C4-2B (cell line): ENCODE data around the gene NATD1.

Experiments used
- ZFX ChIP-seq: fragments of 450-650 bp; IDR thresholded peaks from 2 replicates; pipeline ENCODE4 v1.6.1; 2017
- TF ChIP-seq, protein P1 (sequence below): fragments of 450-650 bp; conservative IDR thresholded peaks from 2 replicates; pipeline ENCODE4 v1.5.1; 2017; ENCODE audit warnings: mild to moderate bottlenecking

DNA sequence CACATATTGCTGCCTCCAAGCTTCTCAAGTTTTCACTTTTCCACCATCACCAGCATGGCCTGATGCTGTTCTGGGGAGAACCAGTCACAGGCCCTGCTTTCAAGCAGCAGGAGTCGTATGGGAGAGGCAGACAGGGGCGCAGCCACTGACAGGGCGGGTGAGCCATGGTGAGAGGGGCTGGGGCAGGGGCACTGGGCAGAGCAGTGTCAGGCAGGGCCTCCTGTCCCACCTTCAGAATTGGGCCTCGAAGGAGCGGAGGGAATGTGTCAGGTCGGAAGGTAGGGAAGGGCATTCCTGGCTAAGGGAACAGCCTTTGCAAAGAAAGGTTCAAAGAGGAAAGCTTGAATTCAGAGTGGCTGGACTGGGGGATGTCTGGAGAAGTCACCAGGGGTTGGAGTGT is 26.4 kb upstream of the NATD1 start:
- TF ChIP-seq, protein P1, sequence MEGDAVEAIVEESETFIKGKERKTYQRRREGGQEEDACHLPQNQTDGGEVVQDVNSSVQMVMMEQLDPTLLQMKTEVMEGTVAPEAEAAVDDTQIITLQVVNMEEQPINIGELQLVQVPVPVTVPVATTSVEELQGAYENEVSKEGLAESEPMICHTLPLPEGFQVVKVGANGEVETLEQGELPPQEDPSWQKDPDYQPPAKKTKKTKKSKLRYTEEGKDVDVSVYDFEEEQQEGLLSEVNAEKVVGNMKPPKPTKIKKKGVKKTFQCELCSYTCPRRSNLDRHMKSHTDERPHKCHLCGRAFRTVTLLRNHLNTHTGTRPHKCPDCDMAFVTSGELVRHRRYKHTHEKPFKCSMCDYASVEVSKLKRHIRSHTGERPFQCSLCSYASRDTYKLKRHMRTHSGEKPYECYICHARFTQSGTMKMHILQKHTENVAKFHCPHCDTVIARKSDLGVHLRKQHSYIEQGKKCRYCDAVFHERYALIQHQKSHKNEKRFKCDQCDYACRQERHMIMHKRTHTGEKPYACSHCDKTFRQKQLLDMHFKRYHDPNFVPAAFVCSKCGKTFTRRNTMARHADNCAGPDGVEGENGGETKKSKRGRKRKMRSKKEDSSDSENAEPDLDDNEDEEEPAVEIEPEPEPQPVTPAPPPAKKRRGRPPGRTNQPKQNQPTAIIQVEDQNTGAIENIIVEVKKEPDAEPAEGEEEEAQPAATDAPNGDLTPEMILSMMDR = no peak
- TF ChIP-seq ZFX = no peak
